ENCODE measurements around the gene DEGS2.

- TF ChIP-seq CTCF (IDR thresholded peaks at IDR 0.05) (no peak), POLR2A (IDR thresholded peaks at IDR 0.05) (no peak)
Measured at GRCh38 chr14:100106250-100107112, 53.0 kb downstream of the DEGS2 start.

Data from right lobe of liver (tissue), 4 donors.